HG03571 (cell line): ENCODE measurements around the gene PRKN.
"Not testable (repeated sequence)": the region's sequence is repeated elsewhere in the genome, so short reads cannot be mapped to it uniquely, and the experiment has no call there.

Experiments
- ATAC-seq: cut with Tn5 transposase; IDR thresholded peaks from one replicate; pipeline ENCODE4 v1.9.1; 2021; ENCODE audit not compliant: unreplicated experiment

The PRKN gene

DNA sequence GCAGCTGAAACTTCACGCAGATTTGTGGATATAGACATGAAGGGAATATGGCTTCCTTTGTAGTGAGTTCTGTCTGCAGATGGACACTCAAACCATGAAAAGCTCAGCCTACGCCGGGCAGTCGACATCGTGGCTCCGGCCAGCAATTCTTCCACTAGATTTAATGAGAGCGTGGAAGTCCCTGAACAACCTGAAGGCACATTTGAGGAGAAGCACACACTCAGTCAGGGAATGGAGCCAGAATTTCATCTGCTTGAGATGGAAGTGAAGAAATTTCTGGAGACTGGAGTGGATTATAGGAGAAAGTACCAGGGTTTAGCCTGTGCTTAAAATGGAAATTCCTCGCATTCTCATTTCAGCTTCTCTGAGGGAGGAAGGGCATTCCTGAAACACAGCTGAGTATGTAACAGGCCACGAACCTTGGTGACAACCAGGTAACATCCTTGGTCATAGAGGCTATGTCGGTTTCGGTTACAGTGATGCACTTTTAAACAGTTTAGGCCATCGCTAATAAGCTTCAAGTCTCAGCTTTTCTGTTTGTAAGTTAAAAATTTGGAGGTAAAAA lies 1373.2 kb downstream of the PRKN start:
- ATAC-seq, result no peak

DNA sequence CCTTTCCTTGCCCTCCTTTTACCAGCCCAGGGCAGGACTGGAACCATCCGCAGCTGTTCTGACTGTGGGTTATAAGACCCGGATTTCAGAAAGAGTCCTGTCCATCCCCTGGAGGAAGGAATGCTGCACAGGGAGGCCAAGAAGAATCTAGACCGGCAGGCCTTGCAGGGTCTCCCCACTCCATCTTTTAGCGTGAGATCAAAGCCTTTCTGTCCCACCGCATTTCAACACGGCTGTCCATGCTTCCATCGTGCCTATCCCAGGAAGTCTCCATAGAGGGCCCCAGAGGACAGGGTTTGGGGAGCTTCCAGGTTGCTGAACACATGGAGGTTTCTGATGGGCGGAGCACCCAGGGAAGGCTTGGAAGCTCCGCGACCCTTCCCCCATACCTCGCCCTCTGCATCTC lies 1374.4 kb downstream of the PRKN start:
- ATAC-seq, result no peak

DNA sequence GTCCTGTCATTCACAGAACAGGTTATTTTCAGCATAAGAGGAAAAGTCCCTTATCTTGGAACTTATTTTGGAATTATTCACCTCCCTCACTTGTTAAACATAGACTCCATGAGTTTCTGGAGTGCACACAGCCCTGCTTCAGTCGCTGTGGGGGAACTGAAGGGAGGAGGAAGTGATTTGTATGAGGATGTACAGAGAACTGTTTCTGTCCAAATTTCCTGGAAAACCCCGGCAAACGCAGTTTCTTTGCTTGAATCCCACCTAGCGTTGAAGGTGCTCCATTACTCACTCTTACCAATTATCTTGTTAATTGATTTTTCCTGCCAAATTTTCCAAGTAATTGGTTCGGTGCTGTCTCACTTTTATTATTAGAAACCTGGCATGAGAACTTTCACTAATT lies 1375.7 kb downstream of the PRKN start:
- ATAC-seq, result no peak

DNA sequence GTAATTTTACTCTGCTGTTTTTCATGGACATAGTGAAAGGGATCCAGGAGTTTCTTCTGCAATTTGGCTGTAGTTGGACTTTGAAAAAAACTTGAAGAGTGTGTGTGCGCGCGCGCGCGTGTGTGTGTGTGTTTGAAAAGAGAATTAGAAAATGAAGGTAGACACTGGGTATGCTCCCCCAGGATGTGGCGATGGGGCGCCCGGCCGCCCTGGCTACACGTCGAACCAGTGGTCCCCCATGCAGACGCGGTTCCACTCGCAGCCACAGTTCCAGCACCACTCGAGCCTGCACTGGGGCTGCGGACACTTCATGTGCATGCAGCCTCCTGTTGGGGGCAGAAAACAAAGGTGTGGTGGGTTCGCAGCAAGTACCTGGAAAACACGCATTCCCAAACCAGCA lies 1377.7 kb downstream of the PRKN start:
- no peak for ATAC-seq

DNA sequence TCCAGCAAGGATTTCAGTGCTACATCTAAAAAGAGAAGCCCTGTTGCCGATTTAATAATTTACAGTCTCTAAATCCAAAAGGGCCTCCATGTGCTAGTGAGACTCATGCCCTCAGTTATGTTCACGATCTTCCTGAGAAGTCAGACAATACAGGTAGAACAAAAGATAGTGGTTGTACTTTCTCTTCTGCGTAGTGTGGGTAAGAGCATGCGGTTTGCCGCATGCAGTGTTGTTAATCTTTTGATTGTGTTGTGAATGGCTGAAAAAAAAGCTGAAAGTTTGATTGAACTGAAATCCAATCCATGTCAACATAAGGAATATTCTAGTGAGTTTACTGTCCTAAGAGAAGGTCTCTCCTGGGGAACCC lies 1379.0 kb downstream of the PRKN start:
- ATAC-seq, result no peak

DNA sequence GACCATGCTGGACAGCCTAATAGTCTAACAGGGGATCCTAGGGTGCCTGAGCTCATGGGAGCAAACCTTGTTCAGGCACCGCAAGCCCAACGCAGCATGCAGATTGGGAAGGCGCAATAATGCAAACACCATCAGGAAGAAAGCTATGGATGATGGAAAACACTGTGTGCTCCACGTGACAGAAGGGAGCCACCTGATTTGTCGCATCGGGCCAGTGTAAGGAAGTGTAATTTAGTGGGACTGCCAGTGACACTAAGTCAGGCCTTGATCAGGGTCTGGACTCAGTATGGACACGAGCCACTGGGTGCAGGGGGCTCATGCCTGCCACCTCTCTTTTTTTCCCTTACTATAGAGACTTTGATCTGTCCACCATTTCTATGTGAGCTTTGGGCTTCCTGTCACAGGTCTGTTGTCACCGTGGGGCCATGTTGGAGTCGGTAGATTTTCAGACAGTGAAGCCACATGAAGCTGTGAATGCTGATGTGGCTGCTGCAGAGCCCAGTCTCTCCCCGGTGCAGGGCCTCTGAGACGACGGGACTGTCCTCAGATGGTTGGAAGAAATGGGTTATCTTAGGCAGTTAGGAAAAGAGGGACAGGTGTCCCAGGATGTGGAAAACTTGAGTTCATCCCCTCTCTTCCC lies 1379.5 kb downstream of the PRKN start:
- ATAC-seq, result no peak

DNA sequence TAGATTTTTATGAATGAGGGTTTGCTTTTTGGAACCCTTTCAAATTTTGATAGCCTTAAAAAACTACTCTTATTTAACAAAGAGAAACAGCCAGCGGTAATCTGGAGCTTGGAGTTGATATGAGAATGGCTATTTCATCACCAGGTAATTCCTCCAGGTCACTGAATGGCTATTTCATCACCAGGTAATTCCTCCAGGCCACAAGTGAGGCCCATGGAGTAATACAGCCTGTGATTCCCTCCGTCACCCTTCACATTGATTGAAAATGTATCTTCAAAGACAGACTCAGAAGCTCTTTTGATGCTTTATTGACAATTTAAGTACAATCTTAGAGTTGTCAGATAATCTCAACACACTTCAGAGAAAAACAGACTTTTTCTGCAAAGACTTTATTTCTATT lies 1380.4 kb downstream of the PRKN start:
- no peak for ATAC-seq

DNA sequence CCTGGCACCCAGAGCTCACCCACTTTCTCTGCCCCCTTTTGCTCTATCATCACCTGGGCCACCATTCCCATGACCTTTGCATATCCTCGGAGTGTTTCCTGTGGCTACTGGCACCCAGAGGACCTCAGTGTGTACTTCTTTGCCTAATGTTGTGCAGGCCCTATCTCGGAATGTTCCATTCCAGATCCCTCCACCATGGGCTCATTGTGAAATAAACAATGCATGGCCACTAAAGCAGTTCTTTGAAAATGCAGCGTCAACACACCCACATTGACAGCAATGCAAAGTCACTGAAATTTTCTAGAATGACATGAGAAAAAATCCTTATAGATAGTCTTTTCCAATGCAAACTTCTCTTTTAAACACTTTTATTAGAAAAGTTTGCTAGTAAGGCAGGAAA lies 1380.8 kb downstream of the PRKN start:
- no peak for ATAC-seq

DNA sequence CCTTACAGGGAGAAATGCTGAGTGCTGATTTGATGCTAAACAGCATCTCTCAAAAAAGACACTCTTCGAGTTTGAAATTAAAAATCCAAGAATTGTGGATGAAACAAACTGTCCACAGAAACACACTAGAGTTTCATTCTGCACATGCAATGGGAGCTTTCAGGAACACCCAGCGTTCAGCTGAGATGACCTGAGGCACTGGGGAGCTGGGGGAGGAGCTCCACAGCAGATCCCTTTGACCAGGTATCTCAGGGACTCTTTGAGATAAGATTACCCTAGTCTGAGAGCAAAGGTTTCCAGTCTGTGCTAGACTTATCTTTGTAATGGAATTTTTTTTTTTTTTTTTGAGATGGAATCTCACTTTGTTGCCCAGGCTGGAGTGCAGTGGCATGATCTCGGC lies 1382.9 kb downstream of the PRKN start:
- no peak for ATAC-seq

DNA sequence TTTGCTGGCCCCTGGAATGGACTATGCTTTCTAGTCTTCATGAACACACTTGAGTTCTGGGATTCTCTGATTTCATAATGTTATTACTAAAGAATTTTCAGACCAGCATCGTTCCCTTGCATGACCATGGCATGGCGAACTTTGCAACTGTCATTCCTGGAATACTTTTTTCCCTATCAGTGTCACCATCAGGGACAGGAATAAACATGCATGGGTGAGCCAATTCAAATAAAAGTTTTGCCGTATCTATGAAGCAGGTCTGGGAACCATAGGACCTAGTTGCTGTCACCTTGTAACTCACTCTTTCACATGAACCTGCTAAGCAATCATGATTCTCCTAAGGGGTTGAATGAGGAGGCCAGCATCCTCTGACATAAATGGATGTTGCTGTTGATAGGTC lies 1385.5 kb downstream of the PRKN start:
- no peak for ATAC-seq

DNA sequence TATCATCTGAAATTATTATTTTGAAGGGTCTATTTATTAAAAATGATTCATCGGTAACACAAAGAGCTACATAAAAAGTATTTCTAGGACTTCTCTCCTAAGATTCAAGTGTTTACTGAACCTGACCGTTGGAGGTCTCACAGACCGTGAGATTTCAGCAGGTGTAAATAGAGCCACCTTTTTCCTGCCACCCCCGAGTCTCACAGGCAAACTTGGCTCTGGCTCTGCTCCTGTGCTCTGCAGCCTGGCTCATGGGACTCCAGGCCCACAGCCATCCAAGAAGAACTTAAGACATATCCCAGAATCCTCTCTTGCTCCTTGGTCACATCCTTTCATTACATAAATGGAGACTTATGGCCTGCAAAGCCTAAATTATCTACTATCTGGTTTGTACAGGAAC lies 1385.9 kb downstream of the PRKN start:
- no peak for ATAC-seq

DNA sequence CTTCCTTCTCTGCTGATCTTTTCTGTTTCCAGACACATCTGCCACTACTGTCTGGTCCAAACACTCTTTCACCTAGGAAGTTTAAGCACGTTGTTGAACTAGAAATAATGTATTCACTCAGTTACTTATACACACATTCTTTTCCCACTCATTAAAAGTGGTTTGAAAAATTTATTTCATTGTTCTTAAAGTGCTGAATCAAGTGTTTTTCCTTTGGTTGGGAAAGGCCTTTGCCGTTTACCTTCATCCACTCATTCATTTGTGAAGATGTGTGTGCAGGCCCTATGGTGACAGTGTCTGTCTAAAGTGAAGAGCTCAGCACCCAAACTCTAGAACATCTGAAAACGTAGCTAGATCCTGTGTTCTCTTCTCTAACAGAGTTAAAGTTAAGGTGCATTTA lies 1389.6 kb downstream of the PRKN start:
- no peak for ATAC-seq

DNA sequence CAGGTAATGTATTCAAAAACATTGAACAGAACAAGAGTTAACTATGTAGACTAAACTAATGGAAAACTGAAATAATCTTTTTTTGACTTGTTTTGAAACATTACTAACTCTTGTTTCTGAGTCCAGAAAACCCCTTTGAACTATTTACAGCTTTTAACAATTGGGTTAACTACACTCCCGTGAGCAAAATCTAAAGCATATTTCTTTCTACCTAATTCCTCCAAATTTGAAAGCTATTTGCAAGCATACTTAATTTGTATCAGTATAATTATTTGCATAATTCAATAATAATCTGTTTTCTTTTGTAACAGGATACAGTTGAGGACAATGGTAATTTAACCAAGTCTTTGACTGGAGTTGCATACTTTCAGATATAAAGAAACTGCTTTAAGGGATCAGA lies 1391.1 kb downstream of the PRKN start:
- no peak for ATAC-seq

DNA sequence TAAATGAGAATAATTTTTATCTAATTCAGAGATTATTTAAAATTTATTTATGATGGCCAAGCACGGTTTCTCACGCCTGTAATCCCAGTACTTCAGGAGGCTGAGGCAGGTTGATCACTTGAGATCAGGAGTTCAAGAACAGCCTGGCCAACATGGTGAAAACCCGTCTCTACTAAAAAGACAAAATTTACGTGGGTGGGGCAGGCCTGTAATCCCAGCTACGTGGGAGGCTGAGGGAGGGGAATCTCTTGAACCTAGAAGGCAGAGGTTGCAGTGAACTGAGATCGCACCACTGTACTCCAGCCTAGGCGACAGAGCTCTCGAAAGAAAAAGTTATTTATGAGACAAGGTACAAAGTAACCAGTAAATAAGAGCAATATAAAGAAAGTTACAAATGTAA lies 1394.2 kb downstream of the PRKN start:
- no peak for ATAC-seq

DNA sequence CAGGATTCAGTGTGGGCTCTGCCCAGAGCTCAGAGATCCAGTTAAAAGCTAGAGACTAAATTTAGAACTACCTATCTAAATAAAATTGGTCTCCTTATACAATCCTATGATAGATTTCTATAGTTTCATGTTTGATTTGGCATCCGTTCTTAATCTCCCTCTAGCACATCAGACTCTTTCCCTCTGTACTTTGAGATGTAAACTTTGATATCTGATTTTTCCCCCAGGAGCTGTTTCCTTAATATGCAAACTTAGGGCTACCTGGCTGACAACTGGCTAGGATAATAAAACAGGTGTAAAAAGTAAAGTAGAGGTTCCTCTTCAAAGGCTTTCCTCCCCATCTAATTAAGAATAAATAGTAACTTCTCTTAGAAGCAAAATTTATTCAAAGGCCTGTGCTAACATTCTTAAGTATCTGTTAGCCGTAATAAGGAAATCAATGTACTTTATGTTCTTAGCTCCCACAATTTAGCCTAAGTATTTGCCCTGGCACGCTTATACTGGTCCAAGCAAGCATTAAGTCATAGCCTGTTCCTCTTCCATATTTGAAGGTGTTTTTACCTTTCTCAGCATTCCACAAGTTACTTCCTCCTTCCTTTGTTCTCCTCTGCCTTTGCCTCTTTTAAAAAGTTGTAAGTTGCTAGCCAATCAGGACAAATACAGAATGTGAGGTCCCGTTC lies 1396.0 kb downstream of the PRKN start:
- ATAC-seq, result not testable (repeated sequence)

DNA sequence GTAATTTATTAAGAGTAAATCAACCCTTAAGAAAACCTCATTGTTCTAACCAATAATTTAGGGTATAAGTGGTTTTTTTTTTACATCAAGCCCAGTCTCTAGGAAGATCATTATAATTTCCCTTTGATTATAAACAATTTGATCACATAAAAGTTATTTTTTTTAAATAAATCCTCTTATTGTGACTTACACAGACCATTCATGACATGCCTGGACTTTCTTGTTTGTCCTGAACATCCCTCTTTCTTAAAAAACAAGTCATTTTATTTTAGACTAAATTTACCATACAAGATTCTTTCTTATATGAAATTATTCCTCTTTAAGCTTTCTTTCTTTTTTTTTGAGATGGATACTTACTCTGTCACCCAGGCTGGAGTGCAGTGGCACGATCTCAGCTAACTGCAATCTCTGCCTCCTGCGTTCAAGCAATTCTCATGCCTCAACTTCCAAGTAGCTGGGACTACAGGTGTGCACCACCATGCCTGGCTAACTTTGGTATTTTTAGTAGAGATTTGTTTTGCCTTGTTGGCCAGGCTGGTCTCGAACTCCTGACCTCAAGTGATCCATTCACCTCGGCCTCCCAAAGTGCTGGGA lies 1400.1 kb downstream of the PRKN start:
- no peak for ATAC-seq

DNA sequence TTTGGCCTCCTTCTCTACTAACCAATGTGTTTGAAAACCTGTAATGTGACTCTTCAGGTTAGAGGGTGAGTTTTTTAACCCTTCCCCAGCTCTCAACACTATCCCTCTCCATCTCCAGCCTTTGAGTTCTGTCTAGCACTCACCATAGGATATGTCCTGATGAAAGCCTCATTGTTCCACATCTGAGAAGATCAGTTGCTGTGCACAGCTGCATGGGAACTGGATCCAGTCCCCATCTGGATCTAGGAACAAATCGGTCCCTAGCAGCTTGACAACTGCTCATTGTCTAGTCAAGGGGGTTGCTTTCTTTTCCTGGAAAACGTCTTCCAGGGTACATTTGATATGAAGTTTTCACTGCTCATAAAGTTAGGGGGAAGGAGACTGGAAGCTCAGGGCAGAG lies 1408.3 kb downstream of the PRKN start:
- ATAC-seq, result no peak

DNA sequence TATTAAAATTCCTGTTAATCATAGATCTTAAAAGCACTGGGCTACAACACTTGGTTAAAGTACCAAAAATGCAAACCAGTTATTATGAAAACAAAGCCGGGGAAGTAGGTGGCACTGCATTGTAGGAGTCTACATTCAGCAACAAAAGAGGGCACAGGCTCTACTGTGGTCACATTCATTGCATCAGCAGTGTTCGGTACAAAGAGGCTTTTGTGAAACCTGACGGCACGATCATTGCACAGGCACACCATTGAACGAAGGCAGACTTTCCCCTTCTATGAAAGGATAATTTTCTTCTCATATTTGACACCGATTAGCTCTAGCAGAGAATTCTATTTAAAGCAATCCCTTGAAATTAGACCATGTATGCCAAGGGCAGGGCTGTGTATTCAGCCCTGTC lies 1409.1 kb downstream of the PRKN start:
- no peak for ATAC-seq

DNA sequence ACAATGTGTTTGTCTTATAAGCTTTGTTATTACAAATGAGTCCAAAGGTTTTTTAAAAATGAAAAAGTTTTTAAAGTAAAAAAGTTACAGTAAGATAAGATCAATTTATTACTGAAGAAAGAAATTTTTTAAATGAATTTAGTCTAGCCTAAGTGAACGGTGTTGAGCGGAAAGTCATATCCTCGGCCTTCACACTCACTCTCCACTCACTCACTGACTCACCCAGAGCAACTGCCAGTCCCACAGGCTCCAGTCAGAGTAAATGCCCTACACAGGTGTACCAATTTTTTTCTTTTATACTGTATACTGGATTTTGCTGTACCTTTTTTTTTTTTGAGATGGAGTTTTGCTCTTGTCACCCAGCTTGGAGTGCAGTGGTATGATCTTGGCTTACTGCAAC lies 1411.0 kb downstream of the PRKN start:
- no peak for ATAC-seq

DNA sequence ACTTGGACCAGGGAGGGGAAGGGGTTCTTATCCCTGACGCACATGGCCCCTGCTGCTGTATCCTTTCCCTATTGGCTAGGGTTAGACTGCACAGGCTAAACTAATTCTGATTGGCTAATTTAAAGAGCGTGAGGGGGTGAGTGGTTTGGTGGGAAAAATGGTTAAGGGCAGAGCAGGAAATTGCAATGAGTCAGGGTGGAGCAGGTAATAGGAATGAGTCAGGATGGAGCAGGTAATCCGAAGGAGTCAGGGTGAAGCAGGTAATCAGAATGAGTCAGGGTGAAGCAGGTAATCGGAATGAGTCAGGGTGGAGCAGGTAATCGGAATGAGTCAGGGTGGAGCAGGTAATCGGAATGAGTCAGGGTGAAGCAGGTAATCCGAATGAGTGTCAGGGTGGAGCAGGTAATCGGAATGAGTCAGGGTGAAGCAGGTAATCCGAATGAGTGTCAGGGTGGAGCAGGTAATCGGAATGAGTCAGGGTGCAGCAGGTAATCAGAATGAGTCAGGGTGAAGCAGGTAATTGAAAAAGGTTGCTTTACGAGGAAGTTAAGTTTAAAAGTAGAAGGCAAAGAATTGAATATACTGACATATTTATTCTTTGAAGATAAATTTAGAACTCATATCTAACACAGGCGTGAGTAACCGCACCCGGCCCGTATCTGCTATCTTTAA lies 1412.2 kb downstream of the PRKN start:
- not testable (repeated sequence) for ATAC-seq

DNA sequence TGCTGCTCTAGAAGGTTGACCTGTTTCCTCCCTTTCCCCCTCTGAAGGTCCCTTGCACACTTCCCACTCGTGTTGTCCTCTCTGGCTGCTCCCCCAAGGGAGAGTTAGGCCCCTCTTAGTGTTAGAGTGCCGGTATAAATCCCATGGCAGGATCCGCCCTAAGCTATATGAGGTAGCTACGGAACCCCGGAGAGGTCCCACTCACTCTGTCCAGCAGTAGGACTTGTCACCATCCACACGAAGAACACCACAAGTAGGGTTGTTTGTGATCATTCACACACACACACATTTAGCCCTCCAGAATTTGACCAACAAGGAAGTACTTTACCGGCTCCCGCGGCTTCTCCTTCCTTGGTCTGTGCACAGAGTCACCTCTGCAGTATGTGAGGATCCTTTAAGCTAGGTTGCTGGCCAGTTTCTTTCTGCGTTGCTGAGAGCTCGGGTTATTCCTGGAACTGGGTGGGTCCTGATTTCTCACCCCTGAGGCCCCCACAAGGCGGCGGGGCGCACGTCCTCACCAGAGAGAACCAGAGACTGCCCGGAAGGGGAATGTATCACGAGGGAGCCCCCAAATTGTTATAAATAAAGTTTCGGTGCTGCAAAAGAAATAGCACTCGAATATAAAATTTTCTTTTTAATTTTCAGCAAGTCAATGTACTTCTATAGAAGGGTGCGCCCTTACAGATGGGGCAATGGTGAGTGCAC lies 1412.9 kb downstream of the PRKN start:
- ATAC-seq, result not testable (repeated sequence)
